K562 (cell line): ENCODE measurements around the gene SPHK1. TPM values are rescaled to one million over a fixed set of nuclear protein-coding genes. Genes with fewer than 3 reads are reported as not detected.

Experiments used
- BHLHE40 ChIP-seq: IDR thresholded peaks from 2 replicates; pipeline ENCODE4 v1.6.1; 2011; ENCODE audit warnings: low read length, improper control_type of control experiment
- EHMT2 ChIP-seq: fragments of 450-650 bp; IDR thresholded peaks from 2 replicates; pipeline ENCODE4 v1.6.1; 2018; ENCODE audit warnings: antibody characterized with exemption
- FOXA3 ChIP-seq, 2 experiments: fragments of 450-650 bp in 1 of 2; sonication (generic) in 1 of 2; formaldehyde crosslinking; IDR thresholded peaks in 1 of 2; conservative IDR thresholded peaks in 1 of 2; 2 replicates each; pipeline versions ENCODE4 v1.4.0 to v1.8.0; 2020 to 2022; ENCODE audit warnings: mild to moderate bottlenecking in 2 of 2, missing genetic modification reagents in 1 of 2
- HCFC1 ChIP-seq: IDR thresholded peaks from 2 replicates; pipeline ENCODE4 v1.6.1; 2012; ENCODE audit warnings: low read depth, low read length, improper control_type of control experiment
- HMBOX1 ChIP-seq: sonication (generic); IDR thresholded peaks from 2 replicates; pipeline ENCODE4 v1.6.1; 2016
- SIX5 ChIP-seq, 2 experiments: IDR thresholded peaks; 2 replicates each; pipeline ENCODE4 v1.6.1; 2011; ENCODE audit warnings: low read length in 2 of 2, borderline replicate concordance in 1 of 2, low read depth in 1 of 2, mild to moderate bottlenecking in 1 of 2, moderate library complexity in 1 of 2; ENCODE audit not compliant: insufficient read depth in 1 of 2
- SMAD1 ChIP-seq: fragments of 150-350 bp; IDR thresholded peaks from 2 replicates; pipeline ENCODE4 v1.6.1; 2014; ENCODE audit warnings: low read length, low read depth; ENCODE audit not compliant: partially characterized antibody
- SMC3 ChIP-seq: conservative IDR thresholded peaks from 2 replicates; pipeline ENCODE4 v1.6.1; 2011; ENCODE audit warnings: low read depth, low read length, improper control_type of control experiment; ENCODE audit not compliant: insufficient read depth
- TCF7L2 ChIP-seq: fragments of 150-350 bp; IDR thresholded peaks from 2 replicates; pipeline ENCODE4 v1.6.1; 2016; ENCODE audit warnings: low read depth, mild to moderate bottlenecking, low read length, moderate library complexity
- ZBTB33 ChIP-seq: sonication (generic); formaldehyde crosslinking; IDR thresholded peaks from 2 replicates; pipeline ENCODE4 v1.8.1; 2023; ENCODE audit warnings: mild to moderate bottlenecking, missing genetic modification reagents
- ZNF512 ChIP-seq: IDR thresholded peaks from 2 replicates; pipeline ENCODE4 v1.6.1; 2016; ENCODE audit warnings: missing genetic modification characterization, missing compliant biosample characterization
- polyA plus RNA-seq, 8 experiments: library from polyadenylated mRNA; depleted of rRNA in 4 of 8; stranded (reverse) in 5 of 8; unstranded in 3 of 8; fragments of >200 nt; fragmentation: Nextera tagmentation in 2 of 8; fragmentation: Illumina TruSeq in 1 of 8; extraction: Ambion mirVana in 2 of 8; extraction: Trizol in 1 of 8; gene quantifications; 2 replicates each; pipeline versions ENCODE4 v1.2.1 to v1.2.3, GENCODE V29; 2011 to 2014; ENCODE audit warnings: inconsistent platforms in 1 of 8, missing spikeins in 1 of 8
- total RNA-seq, 7 experiments: library from RNA; depleted of rRNA in 6 of 7; stranded (reverse); fragments of >200 nt in 6 of 7; fragmentation: Illumina TruSeq in 2 of 7; extraction: Trizol in 2 of 7; gene quantifications; 2 replicates each; pipeline versions ENCODE4 v1.2.1 to v1.2.3, GENCODE V29; 2011 to 2021; ENCODE audit warnings: low replicate concordance in 1 of 7

The SPHK1 gene
- total and polyA plus RNA-seq, 9 of the 15 experiments (the other 6 are each of a cell fraction or from before 2014, with no cell fraction given) = 0.21 to 60.3 (median 14.5) TPM

GRCh38 chr17:76397687-76398522 lies 13.5 kb downstream of the SPHK1 start (continued):
- TF ChIP-seq SMAD1 (peak; percentile 4), BHLHE40 (no peak), SIX5 (IDR thresholded peaks at IDR 0.05; ENCODE audit: borderline replicate concordance in 1 of 2, insufficient read depth in 1 of 2, low read depth in 1 of 2, low read length in 2 of 2) (no peak), SMC3 (peak; percentile 97), HCFC1 (0 out of 2 replicates have a peak, but pooled peaks have one; percentile 7), ZNF512 (tag) (no peak), ZBTB33 (CRISPR knock-in tag) (peak; percentile 14; the same call in 1 of the 2 replicates), FOXA3 (CRISPR knock-in tag; conservative IDR thresholded peaks at IDR 0.05 in 1 of 2, IDR thresholded peaks at IDR 0.05 in 1 of 2) (no peak; a peak in 1 of 4 replicates), EHMT2 (no peak), TCF7L2 (no peak), HMBOX1 (no peak)
